Germinal center (tissue), 1 donor: ENCODE measurements around the gene CD177.
"Not testable (repeated sequence)": the region's sequence is repeated elsewhere in the genome, so short reads cannot be mapped to it uniquely, and the experiment has no call there.

Source experiments
- DNase-seq: peaks from one replicate; pipeline ENCODE4 v3.0.0; 2012; ENCODE audit warnings: mixed read lengths, low spot score

Gene CD177

DNA sequence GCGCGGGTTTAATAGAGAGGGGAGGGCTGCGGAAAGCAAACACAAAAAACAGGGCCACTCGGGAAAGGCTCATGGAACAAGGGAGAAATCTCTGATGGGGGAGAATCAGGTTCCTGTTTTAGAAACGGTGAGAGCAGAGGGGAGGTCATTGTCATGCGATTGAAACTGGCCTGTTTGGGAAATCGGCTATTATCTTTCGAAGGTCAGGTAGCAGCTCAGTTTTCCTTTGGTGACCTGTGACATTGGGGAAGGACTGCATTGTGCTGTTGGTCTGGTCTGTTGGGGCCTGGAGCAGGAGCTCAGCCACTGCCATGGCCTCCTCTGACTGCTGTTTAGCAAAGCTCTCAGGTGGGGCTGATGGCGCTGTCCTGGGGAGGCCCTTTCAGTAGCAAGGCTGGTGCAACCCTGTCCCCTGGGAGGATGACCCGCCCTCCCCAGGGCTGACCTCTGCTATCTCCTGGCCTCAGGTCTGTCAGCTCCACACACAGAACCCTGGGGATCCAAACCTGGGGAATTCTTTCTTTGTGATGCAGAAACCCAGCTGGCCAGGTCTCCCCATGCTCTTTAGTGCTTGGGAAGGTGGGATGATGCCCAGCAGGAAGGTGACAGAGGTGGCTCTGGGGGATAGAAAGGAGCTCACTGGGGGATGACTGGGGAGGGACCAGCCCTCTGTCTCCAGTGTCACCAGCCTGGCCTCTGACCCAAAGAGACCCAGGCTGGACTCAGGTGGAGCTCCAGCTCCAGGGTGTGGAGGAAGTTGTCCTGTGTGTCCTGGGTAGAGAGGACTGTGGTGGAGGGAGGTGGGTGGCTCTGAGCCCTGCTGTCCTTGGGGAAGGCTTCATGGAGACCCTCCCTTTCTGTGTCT is 21.2 kb upstream of the CD177 start:
- no peak for DNase-seq

DNA sequence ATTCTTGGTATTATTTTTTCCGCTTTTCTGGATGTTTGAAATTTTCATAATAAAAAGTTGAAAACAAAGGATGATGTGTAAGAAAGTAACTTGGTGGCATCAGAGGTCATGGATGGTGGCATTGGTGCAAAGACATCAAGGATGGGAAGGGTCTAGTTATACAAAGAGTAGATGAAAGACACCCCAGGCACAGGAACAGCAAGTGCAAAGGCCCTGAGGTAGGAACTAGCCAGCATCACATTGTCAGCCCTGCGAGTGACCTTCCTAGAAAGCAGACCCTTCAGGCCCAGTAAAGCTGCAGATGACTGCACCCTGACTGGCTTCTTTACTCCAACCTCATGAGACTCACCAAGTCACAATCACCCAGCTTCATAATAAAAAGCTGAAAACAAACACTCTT is 17.0 kb upstream of the CD177 start:
- DNase-seq = not testable (repeated sequence)

DNA sequence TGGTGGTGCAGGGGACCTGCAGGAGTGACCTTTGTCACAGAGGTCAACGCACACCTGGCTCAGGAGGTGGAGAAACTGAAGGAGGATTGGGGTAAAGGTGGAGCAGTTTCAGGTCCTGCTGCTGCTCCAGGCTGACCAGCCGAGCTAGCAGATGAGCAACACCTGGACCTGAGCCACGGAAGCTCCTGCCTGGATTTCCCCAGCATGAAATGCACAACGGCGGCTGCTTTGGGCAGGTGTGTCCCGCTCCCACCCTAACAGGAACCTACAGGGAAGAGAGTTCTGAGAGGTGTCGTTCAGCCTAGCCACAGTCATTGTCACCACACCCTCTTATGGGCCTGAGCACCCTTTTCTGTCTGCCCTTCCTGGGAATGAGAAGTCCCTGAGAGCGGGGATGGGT is 15.7 kb upstream of the CD177 start:
- DNase-seq = no peak

GRCh38 chr19:43338530-43338929 is 15.0 kb upstream of the CD177 start:
- no peak for DNase-seq

- DNase-seq = not testable (repeated sequence)
Observed at GRCh38 chr19:43339243-43339930, 14.1 kb upstream of the CD177 start.

DNA sequence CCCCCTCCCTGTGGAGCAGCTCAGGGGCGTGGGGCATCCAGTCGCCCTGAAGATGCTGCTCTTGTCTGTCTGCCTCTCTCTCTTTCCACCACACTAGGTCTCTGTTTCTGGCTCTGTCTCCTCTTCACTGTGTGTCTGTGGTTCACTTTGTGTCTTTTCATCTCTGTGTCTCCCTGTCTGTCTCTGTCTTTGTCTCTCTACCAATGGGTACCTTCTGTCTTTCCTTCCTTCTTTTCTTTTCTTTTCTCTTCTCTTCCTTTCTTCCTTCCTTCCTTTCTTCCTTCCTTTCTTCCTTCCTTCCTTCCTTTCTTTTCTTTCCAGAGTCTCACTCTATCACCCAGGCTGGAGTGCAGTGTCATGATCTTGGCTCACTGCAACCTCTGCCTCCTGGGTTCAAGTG is 13.4 kb upstream of the CD177 start:
- DNase-seq = not testable (repeated sequence)

- not testable (repeated sequence) for DNase-seq
Observed at GRCh38 chr19:43341098-43341497, 12.4 kb upstream of the CD177 start.

DNA sequence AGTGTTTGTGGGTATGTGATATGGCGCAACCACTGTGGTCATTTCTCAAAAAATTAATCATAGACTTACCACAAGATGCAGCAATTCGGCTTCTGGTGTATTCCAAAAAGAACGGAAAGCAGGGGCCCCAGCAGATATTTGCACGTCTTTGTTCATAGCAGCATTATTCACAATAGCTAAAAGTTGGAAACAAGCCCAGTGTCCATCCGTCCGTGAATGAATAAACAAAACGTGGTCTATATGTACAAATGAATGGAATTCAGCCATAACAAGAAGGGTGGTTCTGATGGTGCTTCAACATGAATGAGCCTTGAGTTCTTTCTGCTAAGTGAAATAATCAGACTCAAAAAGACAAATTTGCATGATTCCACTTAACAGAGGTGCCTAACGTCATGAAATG is 11.4 kb upstream of the CD177 start:
- not testable (repeated sequence) for DNase-seq

- DNase-seq = not testable (repeated sequence)
Observed at GRCh38 chr19:43344347-43344925, 9.1 kb upstream of the CD177 start.

- DNase-seq = not testable (repeated sequence)
Observed at GRCh38 chr19:43349813-43350212, 3.7 kb upstream of the CD177 start.

DNA sequence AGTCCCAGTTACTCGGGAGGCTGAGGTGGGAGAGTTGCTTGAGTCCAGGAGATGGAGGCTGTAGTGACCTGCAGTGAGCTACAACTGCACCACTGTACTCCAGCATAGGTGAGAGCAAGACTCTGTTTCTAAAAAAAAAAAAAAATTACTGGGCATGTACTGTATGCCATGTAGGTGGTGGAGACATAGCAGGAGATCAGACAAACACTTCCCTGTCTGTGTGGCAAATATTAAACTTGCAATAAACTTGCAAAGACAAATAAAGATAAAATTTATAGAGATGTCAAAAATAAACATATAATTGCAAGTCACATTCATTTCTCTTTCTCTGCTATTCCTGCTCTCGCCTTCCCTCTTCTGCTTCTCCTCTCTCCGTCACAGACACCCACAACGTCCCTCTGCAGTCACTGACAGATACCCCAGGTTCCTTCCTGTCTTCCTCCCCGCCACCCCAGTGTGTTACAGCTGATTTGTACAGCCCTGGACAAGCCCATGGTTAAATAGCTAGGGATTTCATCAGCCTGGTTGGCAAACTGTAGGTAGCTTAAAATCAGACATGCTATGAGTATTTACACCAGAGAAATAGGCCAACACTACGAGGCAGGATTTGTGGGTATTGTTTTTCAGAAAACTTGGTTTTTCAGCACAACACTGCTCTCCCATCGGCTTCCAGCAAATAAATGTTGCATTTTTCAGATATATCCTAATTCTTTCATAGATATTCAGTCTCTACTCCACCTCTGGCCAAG is 1.3 kb upstream of the CD177 start:
- DNase-seq = no peak

GRCh38 chr19:43354305-43354627 is 780 bp downstream of the CD177 start:
- no peak for DNase-seq

GRCh38 chr19:43356749-43357148 is 3.3 kb downstream of the CD177 start:
- DNase-seq = not testable (repeated sequence)

GRCh38 chr19:43362179-43362578 is 8.7 kb downstream of the CD177 start:
- DNase-seq = no peak

DNA sequence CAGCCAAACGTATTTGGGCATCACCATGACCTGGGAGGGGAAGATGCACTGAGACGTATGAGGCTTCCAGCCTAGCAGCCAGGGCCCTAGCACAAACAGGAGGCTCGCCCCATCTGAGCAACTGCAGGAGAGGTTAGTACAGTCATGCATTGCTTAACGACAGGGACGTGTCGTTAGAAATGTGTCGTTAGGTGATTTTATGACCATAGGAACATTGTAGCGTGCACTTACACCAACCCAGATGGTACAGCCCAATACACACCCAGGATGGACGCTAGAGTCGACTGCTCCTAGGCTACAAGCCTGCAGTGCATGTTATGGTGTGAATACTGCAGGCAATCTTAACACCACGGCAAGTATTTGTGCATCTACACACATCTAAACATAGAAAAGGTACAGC is 9.3 kb downstream of the CD177 start:
- no peak for DNase-seq

- DNase-seq = not testable (repeated sequence)
Observed at GRCh38 chr19:43365677-43366076, 12.2 kb downstream of the CD177 start.

DNA sequence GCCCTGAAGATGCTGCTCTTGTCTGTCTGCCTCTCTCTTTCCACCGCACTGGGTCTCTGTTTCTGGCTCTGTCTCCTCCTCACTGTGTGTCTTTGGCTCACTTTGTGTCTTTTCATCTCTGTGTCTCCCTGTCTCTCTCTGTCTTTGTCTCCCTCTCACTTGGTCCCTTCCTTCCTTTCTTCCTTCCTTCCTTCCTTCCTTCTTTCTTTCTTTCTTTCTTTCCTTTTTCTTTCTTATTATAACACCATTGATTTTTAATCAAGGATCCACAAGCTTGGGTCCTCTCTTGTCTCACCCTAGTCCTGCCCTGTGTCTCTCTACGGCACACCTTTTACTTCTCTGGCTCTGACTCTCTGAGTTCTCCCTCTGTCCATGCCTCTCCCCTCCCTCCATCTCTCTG is 14.3 kb downstream of the CD177 start:
- DNase-seq = no peak

DNA sequence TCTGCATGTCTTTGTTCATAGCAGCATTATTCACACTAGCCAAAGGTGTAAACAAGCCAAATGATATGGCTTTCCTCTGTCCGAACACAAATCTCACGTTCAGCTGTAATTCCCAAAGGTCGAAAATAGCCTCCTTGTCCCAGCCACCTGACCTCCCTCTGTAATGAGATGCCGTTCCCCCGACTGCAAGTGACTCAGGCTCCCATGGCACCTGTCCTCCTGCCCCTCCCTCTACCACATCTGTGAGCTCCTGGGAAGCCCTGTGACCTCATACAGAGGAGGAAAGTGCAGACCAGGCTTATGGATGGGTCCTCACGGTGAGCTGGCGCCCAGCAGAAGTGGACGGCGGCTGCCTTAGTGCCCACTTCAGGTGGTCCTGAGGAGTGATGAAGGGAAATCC is 15.4 kb downstream of the CD177 start:
- not testable (repeated sequence) for DNase-seq

GRCh38 chr19:43371909-43372308 is 18.4 kb downstream of the CD177 start:
- DNase-seq = no peak

GRCh38 chr19:43372462-43372861 is 19.0 kb downstream of the CD177 start:
- DNase-seq = no peak

- DNase-seq = not testable (repeated sequence)
Observed at GRCh38 chr19:43377624-43378023, 24.1 kb downstream of the CD177 start.

DNA sequence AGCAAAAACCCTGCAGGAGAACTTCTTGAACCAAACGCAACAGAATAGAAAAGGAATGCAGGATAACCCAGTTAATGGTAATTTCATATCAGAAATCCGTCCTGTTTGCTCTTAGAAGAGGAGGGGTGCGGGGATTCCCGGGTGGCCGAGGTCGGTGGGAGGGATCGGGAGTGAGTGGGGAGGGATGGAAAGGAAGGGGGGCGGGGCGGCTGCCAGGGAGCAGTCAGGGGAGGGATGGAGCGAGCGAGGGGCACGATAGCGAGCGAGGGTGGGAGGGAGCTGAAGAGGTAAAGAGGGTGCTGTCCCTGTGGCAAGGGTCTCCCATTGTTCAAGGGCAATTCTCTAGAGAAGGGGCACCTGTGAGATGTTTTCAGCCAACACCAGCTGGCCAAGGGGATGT is 26.5 kb downstream of the CD177 start:
- DNase-seq = no peak
